ENCODE results near the gene RPL9.
"Not testable (repeated sequence)": the region's sequence is repeated elsewhere in the genome, so short reads cannot be mapped to it uniquely, and the experiment has no call there.

The RPL9 gene

DNA sequence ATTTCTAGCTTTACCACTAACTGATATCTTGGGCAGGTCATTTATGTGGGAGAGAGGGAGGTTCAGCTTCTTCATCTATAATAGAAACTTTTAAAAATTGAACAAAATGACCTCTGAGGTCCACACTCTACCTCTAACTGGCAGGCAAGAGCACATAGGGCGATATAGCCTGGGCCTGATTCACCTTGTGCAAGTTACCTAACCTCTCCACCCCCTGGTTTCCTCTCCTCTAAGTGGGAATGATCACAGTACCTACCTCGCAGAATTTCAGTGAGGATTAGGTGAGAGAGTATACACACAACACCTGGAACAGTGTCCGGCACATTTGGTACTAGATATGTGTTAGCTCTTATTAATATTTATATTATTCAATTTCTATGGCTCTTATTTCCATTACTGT is 36.5 kb downstream of the RPL9 start:
- no peak for DNase-seq

DNA sequence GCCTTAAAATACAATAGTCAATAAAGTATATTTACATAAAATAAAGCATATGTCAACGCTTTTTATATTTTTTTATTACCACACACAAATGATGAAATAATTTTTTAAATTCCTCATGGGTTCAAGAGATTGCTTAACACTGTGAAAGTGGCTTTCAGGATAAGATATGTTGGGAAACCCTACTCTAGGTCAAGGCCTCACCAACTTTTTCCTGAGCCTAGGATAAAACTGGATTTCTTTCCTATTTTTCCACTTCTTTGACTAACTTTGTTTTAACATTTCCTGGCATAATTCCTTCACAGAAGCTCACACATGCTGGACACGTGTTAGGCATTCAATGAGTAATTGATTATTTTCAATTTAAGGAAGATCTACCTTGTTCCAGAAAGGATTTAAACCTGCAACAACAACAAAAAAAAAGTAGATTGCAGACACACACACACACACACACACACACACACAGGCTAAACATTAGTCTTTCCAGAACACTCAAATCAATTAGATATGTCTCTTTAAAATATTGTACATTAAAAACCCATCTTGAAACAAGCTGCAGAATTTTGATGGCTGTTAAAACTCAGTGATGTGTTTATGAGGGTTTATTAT is 42.9 kb downstream of the RPL9 start:
- DNase-seq: no peak

DNA sequence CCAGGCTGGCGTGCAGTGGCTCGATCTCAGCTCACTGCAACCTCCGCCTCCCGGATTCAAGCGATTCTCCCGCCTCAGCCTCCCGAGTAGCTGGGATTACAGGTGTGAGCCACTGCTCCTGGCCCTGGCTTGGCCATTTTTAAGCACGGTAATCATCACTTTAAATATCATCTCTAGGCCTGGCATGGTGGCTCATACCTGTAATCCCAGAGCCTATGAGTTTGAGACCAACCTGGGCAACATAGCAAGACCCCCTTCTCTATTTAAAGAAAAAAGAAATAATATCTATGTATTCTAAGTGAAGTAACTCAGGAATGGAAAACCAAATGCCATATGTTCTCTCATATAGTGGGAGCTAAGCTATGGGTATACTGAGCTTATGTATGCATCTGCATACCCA is 47.2 kb downstream of the RPL9 start:
- DNase-seq: not testable (repeated sequence)

DNA sequence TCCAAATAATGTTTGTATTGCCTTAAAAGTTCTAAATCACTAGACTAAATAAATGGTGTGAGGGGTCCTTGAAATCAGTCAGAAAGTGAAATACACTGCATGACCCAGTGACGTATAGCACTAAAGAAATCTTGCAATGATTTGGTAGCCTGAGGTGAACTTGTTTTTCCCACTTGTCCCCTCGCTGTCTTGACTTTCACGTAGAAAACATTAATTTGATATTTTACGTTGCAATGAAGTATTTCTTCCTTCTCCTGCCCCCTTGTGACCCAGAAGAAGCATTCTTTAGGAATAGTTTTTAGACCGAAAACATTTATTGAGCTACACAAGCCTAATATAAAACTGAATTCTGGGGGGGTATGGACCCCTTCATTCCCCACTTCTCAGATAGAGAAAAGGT is 48.3 kb downstream of the RPL9 start:
- DNase-seq: no peak

DNA sequence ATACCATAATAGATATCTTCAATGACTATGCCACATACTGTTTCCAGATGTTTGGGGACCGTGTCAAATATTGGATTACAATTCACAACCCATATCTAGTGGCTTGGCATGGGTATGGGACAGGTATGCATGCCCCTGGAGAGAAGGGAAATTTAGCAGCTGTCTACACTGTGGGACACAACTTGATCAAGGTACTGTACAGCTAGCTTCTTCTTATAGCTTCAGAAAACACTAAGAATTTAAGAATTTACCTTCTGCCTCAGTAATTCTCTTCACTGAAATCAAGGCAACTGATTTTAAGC is 51.2 kb downstream of the RPL9 start:
- no peak for DNase-seq

DNA sequence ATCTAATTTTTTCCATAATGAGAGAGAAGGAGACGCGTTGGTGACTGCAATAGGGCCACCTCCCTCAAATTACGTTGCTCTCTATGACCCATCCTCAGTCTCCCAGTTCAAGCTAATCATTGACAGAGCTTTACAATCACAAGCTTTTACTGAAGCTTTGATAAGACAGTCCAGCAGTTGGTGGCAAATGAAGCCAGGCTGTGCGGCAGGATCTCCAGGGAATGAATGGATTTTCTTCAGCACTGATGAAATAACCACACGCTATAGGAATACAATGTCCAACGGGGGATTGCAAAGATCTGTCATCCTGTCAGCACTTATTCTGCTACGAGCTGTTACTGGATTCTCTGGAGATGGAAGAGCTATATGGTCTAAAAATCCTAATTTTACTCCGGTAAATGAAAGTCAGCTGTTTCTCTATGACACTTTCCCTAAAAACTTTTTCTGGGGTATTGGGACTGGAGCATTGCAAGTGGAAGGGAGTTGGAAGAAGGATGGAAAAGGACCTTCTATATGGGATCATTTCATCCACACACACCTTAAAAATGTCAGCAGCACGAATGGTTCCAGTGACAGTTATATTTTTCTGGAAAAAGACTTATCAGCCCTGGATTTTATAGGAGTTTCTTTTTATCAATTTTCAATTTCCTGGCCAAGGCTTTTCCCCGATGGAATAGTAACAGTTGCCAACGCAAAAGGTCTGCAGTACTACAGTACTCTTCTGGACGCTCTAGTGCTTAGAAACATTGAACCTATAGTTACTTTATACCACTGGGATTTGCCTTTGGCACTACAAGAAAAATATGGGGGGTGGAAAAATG is 51.7 kb downstream of the RPL9 start, which contains the start of gene KLB:
Gene KLB, plus strand, starts transcription at position 168 of the 821 bp plus-strand sequence. Its CDS starts 20 bp downstream, at position 188.
- DNase-seq: no peak

Data from activated CD8-positive, alpha-beta memory T cell treated with anti-CD3 and anti-CD28 coated beads, Interleukin-2, amount 50 U/mL, for 48 hours (primary cell).